Dermis microvascular lymphatic vessel endothelial cell (primary cell): ENCODE data around the gene MYOM1. TPM values are rescaled to one million over a fixed set of nuclear protein-coding genes. Genes with fewer than 3 reads are reported as not detected.

Experiments
- DNase-seq, 2 donors: peaks; one replicate each; pipeline versions ENCODE4 v3.0.0 to v3.0.0-alpha.2; 2010; ENCODE audit warnings: low read depth in 2 of 2
- total RNA-seq: library from RNA; depleted of rRNA; stranded (reverse); fragments of >200 nt; gene quantifications from 2 replicates; pipeline ENCODE4 v1.2.1, GENCODE V29; 2014

Gene MYOM1
- total RNA-seq, 1 donor from 2014 or later = 0.26 TPM

DNA sequence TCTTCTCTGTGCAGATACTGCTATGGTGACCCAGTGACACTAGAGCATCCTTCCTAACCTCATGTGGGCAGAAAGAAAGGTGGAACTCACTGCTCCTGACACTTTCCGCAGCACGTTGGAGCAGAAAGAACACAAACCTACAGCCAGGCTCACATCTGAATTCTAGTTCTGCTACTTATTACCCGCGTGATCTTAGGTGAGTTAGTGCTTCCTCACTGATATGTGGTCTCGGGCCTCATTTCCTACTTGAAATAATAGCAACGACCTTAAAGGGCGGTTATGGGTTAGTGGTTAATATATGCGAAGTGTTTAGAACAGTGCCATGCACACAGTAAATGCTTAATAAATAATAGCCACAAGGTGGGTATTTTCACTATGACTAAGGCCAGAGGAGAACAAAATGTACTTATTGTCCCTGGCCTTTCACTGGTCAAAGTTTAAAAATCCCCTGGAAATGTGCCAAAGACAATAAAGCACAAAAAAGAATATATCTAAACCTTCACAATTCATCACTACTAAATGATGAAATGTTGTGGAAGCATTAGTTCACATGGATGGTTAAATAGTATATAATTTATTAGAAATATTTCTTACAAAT is 66.6 kb downstream of the MYOM1 start:
- DNase-seq = peak; percentile 45 to 81

DNA sequence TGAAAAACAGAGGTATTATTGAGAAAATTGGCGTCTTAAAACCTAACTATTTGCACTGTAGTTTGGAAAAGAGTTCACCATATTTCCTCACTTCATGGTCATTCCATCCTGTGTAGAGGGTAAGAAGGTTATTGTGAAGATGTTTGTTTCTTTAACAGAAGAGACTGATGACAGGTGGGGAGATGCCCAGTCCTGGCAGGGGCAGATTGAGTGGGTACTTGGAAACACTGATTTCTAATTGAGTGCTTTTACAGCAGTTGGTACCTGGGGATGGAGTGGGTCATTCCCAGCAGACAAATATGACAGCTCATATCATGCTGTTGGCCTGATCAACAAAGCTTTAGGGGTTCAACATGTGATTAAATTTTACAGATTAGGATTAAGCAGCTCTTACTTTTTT is 67.5 kb downstream of the MYOM1 start:
- DNase-seq = no peak

- peak; percentile 27 to 46 for DNase-seq
These were observed 68.1 kb downstream of the MYOM1 start for GRCh38 chr18:3151399-3152264.

GRCh38 chr18:3150688-3151087 is 69.1 kb downstream of the MYOM1 start:
- no peak for DNase-seq

DNA sequence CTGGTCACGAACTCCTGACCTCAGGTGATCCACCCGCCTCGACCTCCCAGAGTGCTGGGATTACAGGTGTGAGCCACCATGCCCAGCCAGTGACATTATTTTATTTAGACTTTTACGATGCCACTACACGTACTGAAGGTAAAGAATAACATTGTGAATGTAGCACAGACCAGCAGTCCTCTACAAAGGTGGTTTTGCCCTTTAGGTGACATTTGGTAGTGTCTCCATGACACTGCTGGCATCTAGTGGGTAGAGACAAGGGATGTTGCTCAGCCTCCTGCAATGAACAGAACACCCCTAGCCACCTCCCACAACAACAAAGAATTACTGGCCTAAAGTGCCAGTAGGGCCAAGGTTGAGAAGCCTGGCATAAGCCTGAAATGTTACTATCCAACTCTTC is 69.5 kb downstream of the MYOM1 start:
- no peak for DNase-seq

DNA sequence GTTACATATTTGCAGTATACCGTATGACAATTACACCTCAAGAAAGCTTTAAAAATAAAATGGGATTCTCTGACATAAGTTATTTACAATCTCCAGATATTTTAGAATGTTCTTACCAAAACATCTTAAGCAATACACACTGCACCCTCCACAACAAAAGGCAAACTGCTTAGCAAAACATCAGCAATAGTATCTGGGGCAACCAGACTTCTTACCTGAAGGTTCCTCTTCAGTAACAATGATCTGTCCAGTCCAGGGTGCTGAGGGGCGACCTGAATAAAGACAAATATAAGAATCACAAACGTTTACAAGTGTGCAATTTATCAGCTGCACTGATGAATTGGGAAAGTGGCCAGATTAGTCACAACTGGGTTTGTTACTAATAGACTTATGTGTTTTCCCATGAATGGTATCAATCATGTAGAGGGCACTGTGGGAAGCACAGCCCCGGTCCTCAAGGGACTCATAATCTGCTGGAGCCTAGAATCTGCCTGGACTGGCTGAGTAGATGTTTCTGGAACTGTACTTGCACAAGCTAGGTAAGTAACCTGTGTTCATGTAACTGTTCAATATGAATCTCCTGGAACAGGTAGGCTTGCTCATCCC is 70.7 kb downstream of the MYOM1 start:
- peak in 1 of 2 donors; percentile 37 for DNase-seq

DNA sequence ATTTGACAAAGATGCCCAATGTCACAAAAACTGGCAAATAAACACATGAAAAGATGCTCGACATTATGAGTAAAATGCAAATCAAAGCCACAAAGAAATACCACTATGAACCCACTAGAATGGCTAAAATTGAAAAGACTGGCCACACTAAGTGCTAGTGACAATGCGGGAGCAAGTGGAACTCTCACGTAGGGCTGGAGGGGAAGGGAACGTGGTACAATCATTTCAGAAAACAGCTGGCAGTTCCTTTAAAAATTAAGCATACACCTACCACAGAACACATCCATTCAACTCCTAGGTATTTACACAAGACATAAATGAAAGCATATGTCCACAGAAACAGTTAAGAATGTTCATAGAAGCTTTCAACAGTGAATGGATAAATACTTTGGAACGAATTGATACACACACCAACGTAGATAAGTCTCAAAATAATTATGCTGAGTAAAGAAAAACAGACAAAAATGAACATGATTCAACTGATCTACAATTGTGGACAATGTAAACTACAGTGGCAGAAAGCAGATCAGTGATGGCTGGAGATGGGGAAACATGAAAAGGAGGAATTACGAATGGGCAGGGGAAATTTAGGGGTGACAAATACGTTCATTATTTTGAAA is 71.7 kb downstream of the MYOM1 start:
- no peak for DNase-seq

DNA sequence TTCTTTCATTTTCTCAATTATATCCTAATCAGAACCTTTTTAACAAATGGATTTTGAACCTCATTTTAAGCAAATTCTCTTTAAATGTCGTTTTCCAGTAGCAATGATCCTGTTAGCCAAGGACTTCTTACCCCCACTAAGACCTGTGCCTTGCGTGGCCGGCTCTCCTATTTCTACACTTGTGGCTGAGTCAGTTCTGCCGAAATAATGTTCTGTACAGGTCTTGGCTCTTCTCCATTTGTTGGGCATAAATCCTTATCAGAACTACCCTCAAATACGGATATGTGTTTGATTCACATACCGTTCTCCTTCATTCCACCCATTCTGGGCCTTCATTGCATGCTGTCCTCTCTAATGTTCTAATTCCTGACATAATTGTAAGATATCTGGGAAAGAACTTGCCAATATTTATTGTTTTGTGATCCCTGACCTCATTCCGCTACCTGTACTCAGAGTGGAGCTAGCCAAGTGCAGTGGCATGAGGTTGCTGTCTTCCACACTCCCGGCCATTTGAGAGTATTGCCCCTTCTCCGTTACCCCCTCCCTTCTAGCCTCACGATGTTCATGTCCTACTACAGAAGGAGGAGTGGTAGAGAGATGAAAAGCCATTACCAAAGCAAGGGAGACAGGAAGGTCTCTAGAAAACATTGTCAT is 78.7 kb downstream of the MYOM1 start:
- no peak for DNase-seq

DNA sequence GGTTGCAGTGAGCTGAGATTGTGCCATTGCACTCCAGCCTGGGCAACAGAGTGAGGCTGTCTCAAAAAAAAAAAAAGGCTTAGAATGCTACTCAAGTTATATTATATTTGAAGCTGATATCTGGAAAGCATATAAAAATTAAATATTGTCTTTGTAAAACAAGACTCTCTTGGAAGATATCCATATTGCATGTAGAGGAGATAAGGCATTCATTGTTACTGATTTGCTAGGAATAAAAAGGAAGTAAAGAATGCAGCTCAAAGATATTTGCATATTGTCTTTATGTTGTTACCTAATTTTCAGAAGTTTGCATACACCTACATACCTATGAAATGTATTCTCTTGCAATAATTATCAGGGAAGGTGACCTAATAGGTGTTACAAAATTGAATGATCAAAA is 79.4 kb downstream of the MYOM1 start:
- DNase-seq = no peak

DNA sequence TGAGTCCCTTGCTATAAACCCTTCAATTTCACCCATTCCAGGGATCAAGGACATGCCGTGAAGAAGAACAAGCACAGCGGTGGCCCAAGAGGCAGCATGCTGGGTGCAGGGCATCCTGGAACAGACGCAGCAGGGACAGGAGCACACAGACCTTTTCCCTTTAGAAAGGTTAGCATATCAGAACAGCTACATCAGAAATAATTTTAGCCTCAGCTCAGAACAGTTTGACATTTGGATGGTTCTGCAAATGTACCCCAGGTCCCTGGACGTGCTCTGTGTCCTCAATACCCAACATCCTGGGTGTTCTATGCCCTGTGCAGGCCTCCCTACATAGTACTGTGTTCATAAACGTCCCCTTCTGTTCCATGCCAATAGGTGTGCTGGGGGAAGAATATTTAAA is 80.4 kb downstream of the MYOM1 start:
- DNase-seq = no peak

DNA sequence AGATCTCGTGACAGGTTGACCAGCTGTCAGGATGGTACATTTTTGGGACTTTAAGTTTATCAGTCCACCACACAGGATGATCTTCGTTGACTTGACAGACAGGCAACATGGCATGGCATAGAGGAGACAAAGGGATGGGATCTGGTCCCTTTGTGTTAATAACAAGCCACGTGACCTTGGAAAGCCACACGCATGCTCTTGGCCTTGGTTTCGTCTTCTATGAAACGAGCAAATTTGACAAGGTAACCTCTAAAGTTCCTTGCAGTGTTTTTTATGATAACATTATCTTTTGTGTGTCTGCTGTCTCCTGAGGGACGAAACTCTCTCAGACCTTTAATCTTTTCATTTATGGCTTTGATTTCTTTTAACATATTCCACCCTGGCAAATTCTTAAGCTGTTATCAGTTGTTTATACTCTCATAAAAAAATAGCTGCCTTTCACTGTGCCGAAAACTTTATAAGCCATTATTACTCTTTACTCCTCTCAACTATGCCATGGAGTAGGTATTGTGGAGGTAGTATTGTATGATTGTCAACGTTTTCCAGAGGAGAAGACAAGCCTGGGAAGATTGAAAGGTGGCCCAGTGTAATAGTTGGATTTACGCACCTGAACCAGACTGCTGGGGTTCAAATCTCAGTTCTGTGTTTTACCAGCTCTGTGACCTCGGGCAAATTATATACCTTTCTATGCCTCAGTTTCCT is 81.3 kb downstream of the MYOM1 start:
- DNase-seq = no peak

GRCh38 chr18:3135536-3135935 is 84.2 kb downstream of the MYOM1 start:
- no peak for DNase-seq

DNA sequence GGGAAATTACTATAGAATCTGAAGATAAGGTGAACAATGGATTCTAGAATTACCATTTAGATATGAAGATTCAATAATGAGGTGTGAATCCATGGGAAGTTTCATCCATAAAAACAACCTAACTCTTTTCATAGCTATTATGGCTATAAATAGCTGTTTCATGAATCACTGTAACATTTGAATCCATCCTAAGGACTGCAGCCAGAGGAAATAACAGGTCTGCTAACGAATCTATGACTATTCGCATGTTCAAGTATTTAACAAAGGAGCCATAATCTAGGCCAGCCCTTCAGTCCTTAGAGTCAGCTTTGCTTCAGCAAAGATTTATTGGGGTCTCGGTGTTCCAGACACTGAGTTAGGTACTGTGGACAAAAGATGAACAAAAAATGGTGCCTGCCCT is 87.1 kb downstream of the MYOM1 start:
- peak in 1 of 2 donors; percentile 54 for DNase-seq

- DNase-seq = no peak
These were observed 89.4 kb downstream of the MYOM1 start for GRCh38 chr18:3130344-3130743.

- peak; percentile 74 to 89 for DNase-seq
These were observed 90.5 kb downstream of the MYOM1 start for GRCh38 chr18:3129053-3129864.

DNA sequence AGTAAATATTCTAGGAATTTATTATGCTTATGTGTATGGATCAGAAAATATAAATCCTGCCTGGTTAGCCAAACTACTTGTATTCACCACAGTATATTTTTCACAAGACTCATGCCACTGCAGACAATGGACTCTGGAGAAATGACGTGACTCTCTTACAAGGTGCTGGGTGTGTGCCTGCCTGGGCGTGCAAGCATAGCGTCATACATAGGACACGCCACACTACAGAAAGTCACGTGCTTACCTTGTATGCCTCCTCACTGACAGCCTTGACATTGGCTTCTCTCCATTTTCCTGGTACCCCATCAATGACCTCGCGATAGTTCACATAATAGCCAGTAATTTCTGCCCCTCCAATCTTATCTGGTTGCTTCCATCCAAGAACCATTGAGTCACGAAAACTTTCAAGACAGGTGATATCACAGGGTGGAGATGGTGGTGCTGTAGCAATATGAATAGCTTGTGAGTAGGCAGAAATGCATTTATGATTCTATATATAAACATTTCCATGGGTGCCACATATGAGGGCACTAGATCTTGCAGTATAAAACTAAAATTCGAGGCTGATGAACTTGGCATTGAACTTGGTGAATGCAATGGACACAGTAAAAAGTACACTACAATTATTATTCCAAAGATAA is 93.2 kb downstream of the MYOM1 start:
- DNase-seq = no peak

- no peak for DNase-seq
These were observed 94.9 kb downstream of the MYOM1 start for GRCh38 chr18:3124822-3125221.

- no peak for DNase-seq
These were observed 96.9 kb downstream of the MYOM1 start for GRCh38 chr18:3122851-3123250.

- no peak for DNase-seq
These were observed 98.5 kb downstream of the MYOM1 start for GRCh38 chr18:3121259-3121658.

GRCh38 chr18:3120356-3120755 is 99.4 kb downstream of the MYOM1 start:
- DNase-seq = no peak
